GM18507 (cell line): Measurements from ENCODE around the gene KDM5B.
"Not testable (repeated sequence)": the region's sequence is repeated elsewhere in the genome, so short reads cannot be mapped to it uniquely, and the experiment has no call there.

Experiments
- DNase-seq: peaks from one replicate; pipeline ENCODE4 v3.0.0; 2011; ENCODE audit warnings: low read depth; ENCODE audit not compliant: insufficient read length; ENCODE audit errors: extremely low spot score
- FAIRE-seq: peaks from 2 replicates; lab custom pipeline; 2011; peaks lifted over from hg19 to GRCh38; lab: Jason Lieb, UNC

The KDM5B gene

DNA sequence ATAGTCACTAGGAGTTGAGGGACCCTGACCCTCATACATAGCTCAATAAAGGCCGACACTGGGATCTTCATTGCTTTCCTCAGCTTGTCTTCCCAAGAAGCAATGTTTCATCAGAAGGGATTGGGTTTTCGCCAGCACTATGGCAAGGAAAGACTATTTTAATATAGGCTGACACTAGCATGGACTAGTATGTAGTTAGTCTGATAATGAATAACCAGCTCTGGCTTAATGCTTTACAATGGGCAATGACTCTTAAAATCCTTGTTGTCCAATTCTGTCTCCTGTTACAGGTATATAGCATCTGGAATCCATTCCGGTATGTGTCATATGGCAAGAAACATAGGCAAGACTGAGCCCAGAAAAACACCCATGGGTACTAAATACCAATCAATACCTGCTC, 82.7 kb downstream of the KDM5B start:
- FAIRE-seq (no peak), DNase-seq (no peak)

DNA sequence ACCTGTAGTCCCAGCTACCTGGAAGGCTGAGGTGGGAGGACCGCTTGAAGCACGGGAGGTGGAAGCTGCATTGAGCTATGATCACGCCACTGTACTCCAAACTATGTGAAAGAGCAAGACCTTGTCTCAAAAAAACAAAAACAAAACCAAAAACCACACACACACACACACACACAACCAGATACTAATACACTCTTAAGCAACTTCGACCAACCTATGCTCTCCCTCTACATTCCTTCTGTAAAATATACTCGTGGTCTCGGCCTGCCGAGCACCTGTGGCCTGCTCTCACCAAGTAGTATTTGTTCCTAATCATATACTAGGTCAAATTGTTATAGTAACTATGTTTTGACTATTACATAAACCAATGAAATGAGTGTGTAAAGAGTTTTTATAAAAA, 84.5 kb downstream of the KDM5B start:
- no peak for FAIRE-seq
- no peak for DNase-seq

DNA sequence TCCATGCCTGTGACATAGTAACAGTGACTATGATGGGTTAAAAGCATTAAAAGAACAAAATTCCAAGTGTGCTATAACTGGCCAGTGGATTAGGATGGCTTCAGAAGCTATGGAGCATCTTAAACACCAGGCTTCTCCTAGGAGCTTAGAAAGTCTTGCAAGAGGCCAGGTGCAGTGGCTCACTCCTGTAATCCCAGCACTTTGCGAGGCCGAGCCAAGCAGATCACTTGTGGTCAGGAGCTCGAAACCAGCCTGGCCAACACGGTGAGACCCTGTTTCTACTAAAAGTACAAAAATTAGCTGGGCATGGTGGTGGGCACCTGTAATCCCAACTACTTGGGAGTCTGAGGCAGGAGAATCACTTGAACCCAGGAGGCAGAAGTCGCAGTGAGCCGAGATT, 85.2 kb downstream of the KDM5B start:
- not testable (repeated sequence) for DNase-seq, FAIRE-seq

DNA sequence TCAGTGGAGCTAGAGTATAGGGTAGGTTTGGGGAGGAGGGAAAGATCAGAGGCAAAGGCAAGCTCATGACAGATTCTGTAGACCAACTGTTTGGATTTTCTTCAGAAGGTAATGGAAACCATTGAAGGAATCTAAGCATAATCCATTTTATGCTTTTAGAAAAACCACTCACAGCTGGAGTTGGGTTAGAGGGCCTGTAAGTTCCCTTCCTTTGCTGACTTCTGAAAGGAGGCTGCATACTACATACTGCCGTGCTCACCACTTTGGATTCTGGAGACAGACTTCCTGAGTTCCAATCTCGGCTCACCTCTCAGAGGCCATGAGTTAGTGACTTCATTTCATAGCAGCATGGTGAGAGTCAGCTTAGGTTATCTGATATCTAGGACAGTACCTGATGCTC, 91.6 kb downstream of the KDM5B start:
- DNase-seq (no peak), FAIRE-seq (no peak)

DNA sequence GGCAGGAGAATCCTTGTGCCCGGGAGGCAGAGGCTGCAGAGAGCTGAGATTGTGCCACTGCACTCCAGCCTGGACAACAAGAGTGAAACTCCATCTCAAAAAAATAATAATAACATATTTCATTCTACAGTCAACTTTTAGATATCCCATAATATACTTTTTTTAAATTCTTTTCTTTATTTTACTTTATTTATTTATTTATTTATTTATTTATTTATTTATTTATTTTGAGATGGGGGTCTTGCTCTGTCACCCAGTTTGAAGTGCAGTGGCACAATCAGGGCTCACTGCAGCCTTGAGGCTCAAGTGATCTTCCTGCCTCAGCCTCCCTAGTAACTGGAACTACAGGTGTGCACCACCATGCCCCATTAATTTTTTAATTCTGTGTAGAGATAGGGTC, 94.0 kb downstream of the KDM5B start:
- not testable (repeated sequence) for DNase-seq, FAIRE-seq

DNA sequence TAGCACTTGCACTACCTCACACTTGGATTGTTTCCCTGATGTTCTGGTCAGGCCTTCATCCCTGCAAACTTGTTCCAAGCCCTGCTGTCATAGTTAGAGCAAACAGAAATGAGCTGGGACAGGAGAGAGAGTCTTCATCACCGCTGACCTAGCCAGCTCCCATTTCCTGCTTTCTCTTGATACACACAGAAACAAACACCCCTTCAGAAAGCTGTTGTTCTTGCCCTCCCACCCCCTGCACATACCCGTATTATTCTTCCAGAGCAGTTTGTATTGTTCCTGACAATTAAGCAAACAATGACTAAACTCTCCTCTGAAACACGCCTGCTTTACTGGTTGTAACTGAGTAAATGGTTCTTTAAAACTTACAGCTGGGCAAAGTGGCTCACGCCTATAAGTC, 95.1 kb downstream of the KDM5B start:
- FAIRE-seq = no peak
- no peak for DNase-seq

DNA sequence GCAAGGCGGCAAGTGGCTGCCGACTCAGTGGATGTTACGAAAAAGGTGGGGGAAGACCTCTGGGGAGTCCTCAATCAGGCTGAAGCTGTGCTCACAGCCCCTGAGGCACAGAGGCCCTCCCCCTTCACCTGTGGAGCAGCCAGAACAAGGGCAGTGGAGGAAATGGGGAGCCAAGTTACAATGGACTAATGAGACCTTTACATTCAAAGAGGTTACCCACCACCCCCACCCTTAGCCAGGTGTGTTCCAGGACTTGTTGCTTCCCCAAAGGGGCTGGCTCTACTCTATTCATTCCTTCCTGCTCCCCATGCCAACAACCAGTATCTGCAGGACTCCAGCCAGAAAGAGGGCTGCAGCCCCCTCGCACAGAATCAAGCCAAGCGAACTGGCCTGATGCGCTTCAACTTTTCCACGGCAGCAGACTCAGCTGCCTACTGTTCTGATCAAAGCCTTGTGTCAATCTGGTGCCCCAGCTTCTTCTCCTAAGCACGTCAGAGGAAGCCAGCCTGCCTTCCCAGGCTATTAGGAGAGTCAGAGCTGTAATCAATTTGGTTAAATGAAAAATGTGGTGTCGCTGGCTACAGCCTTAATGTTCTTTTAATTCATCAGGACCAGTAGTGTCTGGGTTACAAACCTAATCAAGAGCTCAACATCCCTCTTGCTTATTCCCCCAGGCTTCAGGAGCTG, 96.1 kb downstream of the KDM5B start:
- DNase-seq (no peak), FAIRE-seq (no peak)

DNA sequence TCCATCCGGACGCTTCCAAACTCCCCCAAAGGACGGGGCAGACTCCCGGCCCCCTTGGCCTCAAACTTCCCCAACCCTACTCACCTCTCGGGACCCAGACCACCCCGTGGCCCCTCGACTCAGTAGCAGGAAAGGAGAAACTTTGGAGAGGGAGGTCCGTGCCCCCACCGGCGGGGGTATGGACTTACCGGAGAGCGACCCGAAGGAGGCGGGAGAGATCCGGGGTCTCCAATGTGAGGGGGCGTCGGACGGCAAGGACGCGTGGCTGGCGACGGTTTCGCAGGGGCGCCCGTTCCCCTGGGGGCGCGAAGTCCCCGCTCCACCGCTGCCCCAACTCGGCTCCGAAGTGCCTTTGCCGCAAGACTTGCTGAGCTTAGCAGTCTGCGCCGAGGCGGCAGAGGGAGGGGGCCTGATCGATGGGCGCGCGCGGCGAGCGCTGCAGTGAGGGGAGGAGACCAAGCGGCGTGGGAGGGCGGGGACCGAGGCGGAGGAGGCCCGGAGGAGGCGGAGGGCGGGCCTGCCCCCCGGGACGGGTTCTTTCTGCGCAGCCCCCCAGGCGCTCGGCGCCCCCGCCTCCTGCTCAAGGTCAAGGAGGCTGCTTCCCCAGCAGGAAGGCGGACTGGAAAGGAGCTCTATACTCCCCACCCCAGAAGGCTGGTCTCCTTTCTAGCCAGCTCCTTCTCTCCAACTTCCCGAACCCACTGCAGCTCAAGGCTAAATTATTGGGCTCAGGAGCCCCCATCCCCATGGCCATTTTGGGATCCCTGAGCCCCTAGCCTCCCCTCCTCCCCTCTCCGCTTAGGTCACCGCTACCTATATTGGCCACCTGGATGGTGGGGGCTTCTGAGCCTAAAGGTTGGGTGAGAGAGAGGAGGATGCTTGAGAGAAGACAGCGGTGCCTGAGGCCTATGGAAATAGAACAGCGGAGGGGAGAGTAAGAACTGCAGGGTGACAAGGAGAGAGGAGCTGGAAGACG, 97.9 kb downstream of the KDM5B start, which contains the start of gene SYT2:
Gene SYT2 (minus strand): TSS at position 385 of the 976 bp plus-strand sequence. CDS start 104,682 bp downstream, outside the sequence.
- DNase-seq = no peak
- no peak for FAIRE-seq

DNA sequence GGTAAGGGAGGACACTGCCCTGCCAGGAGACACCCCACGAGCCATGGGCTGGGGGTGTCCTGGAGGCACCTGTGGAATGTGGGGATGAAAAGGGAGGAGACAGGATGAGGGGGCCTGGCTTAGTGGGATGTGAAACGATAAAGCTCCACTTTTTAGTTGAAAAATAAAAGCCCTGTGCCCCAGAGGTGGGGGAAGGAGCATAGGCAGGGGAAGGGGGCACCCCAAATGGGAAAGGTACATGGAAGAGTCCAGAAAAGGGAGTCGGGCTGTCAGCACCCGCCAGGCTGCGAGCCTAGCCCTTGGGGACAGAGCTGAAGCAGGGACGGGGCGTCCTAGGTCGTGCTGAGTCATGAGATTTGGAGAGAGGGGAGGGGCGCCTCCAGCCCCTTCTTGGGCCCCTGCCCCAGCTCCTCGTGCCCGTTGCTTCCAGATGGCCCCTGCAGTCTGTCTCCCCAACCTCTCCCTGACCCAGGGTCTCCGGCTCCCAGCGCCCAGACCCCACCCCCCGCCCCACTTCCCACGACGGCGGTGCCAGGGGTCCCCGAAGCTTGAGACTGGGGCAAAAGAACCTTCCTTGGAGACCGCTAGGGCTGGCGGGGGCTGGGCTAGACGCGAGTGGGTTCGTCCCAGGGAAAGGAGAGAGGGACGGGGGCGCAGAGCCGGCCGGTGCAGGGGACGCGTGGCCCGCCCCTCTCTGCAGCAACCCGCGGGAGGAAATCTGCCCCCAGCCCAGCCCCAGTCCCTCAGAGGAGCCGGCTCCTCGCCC, 98.8 kb downstream of the KDM5B start:
- FAIRE-seq = no peak
- DNase-seq = no peak

DNA sequence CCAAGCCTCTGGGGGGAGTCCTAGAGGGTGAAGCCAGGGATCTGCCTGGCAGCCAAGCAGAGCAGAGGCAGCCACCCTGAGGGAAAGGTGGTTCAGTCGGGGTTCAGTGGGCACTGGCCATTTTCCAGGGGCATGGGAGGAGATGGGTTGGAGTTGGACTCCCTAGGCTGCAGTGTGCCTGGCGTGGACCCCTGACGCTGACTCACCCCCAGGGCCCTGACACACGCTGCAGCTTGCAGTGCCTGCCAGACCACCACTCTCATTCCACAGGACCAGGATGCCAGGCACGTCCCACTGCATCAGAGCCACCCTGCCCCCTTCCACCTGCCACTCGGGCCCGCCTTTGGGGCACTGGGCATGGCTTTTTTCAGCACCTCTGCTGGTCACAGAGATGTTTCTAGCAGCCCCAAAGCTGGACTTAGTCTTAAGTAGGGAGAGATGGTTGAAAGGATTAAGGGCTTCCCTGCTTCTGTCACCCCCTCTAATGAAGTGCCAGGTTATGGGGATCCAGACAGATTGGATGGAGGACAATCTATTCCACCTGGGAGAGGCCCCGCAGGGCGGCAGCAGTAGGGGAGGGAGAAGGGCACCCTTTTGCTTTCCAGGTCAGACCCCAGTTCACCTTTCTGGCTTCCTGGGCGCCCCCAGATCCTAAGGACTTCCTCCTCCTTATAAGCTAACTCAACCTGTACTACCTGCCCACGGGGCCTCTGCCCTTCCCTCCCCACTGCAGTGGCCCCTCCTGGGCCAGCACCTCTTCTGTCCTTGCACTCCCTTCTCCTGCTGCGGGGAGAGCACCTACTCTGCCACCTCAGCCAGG, 99.6 kb downstream of the KDM5B start:
- no peak for DNase-seq
- FAIRE-seq = no peak

DNA sequence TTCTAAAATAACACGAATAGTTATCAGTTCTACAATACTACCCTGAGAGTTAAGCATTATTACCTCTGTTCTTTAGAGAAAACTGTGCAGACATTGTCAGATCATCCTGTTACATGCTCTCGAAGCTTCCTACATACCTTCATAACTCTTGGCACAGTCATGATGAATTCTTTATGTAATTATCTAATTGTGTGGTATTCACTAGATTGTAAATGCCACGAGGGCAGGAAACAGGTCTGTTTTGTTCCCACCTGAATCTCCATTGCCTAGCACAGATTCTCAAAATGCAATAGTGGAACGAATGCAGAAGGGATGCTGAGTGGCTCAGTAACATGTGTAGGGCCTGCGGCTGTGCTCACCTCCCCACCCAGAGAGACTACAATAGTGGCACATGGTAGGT, 101.4 kb downstream of the KDM5B start:
- DNase-seq (no peak), FAIRE-seq (no peak)

DNA sequence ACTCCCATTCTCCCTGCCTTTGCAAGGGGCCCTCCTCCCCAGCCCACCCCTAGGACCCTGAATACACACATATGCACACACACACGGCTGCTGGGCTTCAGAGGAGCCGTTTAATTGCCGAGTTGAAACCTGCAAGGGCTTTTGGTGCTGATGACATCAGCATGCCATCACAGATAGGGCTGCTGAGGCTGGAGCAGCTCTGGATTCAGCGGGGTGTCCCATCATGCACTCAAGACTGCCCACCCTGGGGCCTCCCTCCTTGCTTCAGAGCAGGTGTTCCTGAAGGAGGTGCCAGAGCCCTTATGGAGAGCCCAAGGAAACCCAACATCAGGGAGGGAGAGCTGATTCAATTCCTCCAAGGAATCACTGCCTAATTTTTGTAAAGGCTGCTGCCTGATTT, 103.6 kb downstream of the KDM5B start:
- no peak for DNase-seq
- no peak for FAIRE-seq

DNA sequence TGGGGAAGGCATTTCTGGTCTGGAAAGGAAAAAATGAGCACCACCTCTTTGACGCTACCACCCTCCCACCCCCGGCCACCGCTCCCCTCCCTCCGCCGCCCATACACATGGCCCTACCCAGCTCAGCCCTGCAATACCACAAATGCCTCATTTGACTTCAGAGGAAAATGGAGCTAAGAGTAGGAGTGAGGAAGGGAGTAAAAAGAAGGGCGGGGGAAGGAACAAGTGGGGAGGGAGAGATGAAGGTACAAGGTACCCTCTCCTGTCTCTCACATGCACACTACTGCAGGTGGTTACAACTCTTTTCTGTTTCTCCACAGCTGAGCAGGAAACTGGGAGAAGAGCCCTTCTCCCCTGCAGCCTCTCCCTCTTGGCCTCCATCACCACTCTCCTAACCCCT, 105.0 kb downstream of the KDM5B start:
- FAIRE-seq = no peak
- no peak for DNase-seq

DNA sequence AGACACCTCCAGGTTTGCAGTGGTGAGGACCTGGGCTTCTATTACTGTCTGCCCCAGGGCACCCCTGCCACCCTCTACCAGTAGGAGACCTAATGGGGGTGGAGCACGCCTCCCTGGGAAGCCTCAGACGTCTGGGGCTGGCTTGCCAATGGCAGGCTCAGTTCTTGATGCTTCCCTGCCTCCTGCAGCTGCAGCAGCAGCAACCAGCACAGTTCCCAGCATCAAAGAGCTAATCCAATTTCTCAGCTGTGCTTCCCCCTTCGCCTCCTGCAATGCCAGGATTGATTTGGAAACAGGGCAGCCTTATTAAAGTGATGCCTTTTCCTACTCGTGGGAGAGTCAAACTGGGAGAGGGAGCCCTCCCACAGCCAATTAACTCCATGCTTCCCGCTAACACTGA, 106.1 kb downstream of the KDM5B start:
- FAIRE-seq (no peak), DNase-seq (no peak)

DNA sequence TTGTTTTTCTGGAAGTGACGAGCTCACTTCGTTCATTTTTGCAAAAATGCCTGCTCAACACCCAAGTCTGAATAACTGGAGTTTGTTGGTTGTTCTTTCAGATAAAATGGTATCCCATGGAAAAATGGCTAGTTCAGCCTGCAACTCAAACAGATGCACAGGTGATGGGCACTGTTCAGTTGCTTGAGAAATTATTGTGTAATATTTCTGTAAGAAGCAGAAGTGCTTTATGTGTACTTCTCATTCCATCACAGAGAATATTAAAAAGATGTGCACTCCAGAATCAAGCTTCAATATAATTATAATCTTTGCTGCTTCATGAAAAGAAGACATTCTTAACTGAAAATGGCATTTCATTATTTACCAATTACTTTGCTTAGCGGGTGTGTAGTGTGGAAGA, 107.0 kb downstream of the KDM5B start:
- FAIRE-seq (no peak), DNase-seq (no peak)

DNA sequence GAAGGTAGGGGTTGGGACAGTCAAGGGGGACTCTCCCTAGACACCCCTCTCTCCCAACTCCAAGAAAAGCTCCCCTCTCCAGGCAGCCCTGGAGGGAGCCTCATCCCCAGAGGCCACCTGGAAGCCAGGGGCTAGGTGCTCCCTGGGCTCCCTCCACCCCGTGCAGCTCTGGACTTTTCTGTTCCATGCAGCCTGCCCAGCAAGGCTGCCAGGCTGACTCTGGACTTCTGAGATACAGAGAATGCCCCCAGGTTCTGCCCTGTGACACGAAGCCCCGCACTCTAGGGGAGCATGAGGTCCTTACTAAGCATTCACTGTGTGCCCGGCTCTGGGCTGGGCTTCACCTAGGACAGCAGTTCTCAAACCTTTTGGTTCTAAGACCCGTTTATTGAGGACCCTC, 108.2 kb downstream of the KDM5B start:
- DNase-seq (no peak), FAIRE-seq (no peak)

DNA sequence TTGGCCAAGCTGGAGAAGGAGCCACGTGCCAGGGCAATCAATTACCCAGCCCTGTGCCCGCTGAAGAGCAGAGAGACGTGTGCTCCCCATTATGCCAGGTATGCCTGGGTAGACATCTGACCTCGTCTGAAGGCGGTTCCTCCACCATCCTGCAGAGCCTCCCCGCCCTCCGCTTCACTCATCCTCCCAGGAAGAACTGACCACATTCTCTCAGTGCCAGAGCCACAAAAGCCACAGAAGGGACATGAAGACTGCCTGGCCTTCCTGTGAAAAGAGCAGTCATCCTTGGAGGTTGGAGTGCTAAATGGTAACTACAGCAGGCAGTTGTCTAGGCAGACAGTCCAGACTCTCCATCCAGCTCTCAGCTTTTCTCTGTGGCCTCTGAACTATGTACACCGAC, 109.9 kb downstream of the KDM5B start:
- DNase-seq = no peak
- FAIRE-seq = no peak

DNA sequence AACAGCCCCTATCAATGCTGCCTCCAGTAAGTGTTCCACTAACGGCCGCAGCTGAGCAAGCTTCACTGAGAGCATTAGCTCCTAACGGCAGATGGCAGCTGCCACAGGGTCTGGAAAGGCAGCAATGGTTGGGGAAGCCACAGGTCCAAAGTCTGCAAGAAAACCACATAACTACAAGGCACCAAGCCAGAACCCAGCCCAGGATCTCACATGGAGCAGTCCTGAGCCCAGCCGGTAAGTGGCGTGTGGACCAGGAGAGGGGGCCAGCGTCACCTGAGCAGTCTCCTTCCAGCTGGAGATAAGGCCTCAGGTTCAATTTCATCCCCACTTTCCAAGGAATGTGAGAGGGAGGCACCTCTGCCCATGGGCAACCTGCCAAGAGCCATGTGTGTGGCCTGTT, 111.2 kb downstream of the KDM5B start:
- no peak for DNase-seq
- FAIRE-seq = no peak

DNA sequence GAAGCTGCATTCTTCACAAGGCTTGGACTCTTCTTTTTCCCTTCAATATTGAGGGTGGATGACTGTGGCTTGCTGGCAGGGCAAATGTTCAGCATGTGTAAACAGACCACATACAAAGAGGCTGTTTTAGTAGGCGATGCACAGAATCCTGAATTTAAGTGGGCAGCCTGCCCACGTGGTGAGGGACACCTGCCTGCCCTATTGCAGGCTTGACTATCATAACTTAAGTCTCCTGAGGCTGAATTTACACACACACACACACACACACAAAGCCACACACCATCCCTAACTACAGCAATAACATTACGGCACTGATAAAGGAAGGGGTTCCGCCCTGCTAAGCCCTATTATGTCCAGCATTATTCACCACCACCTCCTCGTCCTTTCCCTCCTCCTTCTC, 113.9 kb downstream of the KDM5B start:
- DNase-seq = no peak
- no peak for FAIRE-seq
